MCF 10A (cell line): ENCODE data around the gene B4GALNT3. TPM values are rescaled to one million over a fixed set of nuclear protein-coding genes. Genes with fewer than 3 reads are reported as not detected.

Experiments used
- BruUV-seq: library from RNA; stranded (reverse); fragments of 400-500 nt; replicated peaks from 2 replicates; lab custom pipeline; 2021; lab: Mats Ljungman, UMichigan
- CTCF ChIA-PET: fragments of 300-600 bp; sonication (Branson Sonifier 250); formaldehyde crosslinking; extraction: SDS; loops from one replicate; lab custom pipeline; 2021; ENCODE audit warnings: antibody characterized with exemption, inconsistent platforms; lab: Yijun Ruan, JAX
- POLR2A ChIA-PET: fragments of 300-600, 350-650 bp; sonication (Branson Sonifier 250); formaldehyde crosslinking; extraction: SDS; loops from one replicate; lab custom pipeline; 2020; ENCODE audit warnings: antibody characterized with exemption, inconsistent platforms; lab: Yijun Ruan, JAX
- DNase-seq: peaks from one replicate; pipeline ENCODE4 v3.0.0-alpha.2; 2018; ENCODE audit not compliant: unreplicated experiment
- H3K27ac Mint-ChIP-seq: one replicate; pipeline ENCODE4 v1.8.0; 2022; ENCODE audit warnings: mild to moderate bottlenecking, low read depth, mixed read lengths; ENCODE audit not compliant: unreplicated experiment
- H3K27me3 Mint-ChIP-seq: one replicate; pipeline ENCODE4 v1.8.0; 2022; ENCODE audit warnings: mixed read lengths; ENCODE audit not compliant: insufficient read depth, unreplicated experiment
- H3K36me3 Mint-ChIP-seq: one replicate; pipeline ENCODE4 v1.8.0; 2022; ENCODE audit warnings: mild to moderate bottlenecking, moderate library complexity, mixed read lengths; ENCODE audit not compliant: insufficient read depth, unreplicated experiment
- H3K4me1 Mint-ChIP-seq: one replicate; pipeline ENCODE4 v1.8.0; 2022; ENCODE audit warnings: mixed read lengths; ENCODE audit not compliant: insufficient read depth, unreplicated experiment
- H3K4me3 Mint-ChIP-seq: one replicate; pipeline ENCODE4 v1.8.0; 2022; ENCODE audit warnings: mild to moderate bottlenecking, moderate library complexity, mixed read lengths; ENCODE audit not compliant: unreplicated experiment
- H3K9me3 Mint-ChIP-seq: one replicate; pipeline ENCODE4 v1.8.0; 2022; ENCODE audit warnings: mixed read lengths; ENCODE audit not compliant: unreplicated experiment
- CTCF ChIP-seq: fragments of 200-600 bp; IDR thresholded peaks from one replicate; pipeline ENCODE4 v1.8.0; 2022; ENCODE audit warnings: antibody characterized with exemption, mild to moderate bottlenecking; ENCODE audit not compliant: unreplicated experiment
- intact Hi-C: fragments of 100-400 bp; cut with micrococcal nuclease; formaldehyde crosslinking; loops from 2 replicates; pipeline ENCODE4 v1.14.1; 2022
- total RNA-seq: library from RNA; stranded (reverse); gene quantifications from 2 replicates; pipeline ENCODE4 v1.2.3, GENCODE V29; 2022

The B4GALNT3 gene
- total RNA-seq, 1 experiment from 2014 or later = 0.68 TPM

- BruUV-seq = no TSS peak
- Mint-ChIP-seq H3K27me3 (peaks cover 6% of the 10 kb centered on the region), H3K27ac (no peak overlapping the region), H3K36me3 (no peaks in the 10 kb centered on the region), H3K4me1 (no peaks in the 10 kb centered on the region), H3K4me3 (no peak overlapping the region), H3K9me3 (no peaks in the 10 kb centered on the region)
- intact Hi-C loops = no loop called here
- TF ChIP-seq CTCF = no peak
- CTCF ChIA-PET = interaction anchor here (0.8 kb wide), 1 partner anchor 18 kb away, joined by 3 read pairs; no protein-coding TSS in a partner anchor
- POLR2A ChIA-PET = interaction anchor here (15.3 kb wide), 1 partner anchor 187 kb away, joined by 336 read pairs; the partner anchor contains the start of gene WNK1
- no peak for DNase-seq
Measured at GRCh38 chr12:565161-565560, 105.4 kb downstream of the B4GALNT3 start.

- Mint-ChIP-seq H3K27me3 (peaks cover 2% of the 10 kb centered on the region), H3K27ac (no peak overlapping the region), H3K36me3 (no peaks in the 10 kb centered on the region), H3K4me3 (no peak overlapping the region), H3K9me3 (no peaks in the 10 kb centered on the region), H3K4me1 (no peaks in the 10 kb centered on the region)
- TF ChIP-seq CTCF = no peak
- BruUV-seq = no TSS peak
- no peak for DNase-seq
- POLR2A ChIA-PET = interaction anchor here (15.3 kb wide), 1 partner anchor 187 kb away, joined by 336 read pairs; the partner anchor contains the start of gene WNK1
- CTCF ChIA-PET = interaction anchor here (0.5 to 1.0 kb wide), 3 partner anchors 10 to 18 kb away, joined by 3 read pairs; no protein-coding TSS in a partner anchor
- intact Hi-C loops = no loop called here
Measured at GRCh38 chr12:565589-566105, 105.9 kb downstream of the B4GALNT3 start.

DNA sequence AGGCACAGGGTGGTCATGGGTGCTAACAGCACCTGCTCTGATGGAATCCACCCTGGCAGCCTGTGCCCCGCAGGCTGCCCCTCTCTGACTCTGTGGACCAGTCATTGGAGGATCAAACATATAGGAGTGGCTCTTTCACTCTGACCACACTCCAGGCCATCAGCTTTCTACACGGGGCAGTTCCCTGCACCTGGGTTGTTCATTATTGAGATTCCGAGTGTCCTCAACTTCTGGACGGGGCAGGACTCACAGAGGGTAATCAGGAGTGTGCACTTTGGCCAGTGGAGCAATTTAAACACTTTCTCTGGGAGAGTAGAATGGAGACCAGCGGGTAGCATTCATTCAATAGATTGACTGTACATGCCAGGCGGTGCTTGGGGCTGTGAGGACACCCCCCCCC lies 108.7 kb downstream of the B4GALNT3 start:
- H3K4me3 Mint-ChIP-seq = no peak overlapping the region
- H3K9me3 Mint-ChIP-seq = no peaks in the 10 kb centered on the region
- POLR2A ChIA-PET = interaction anchor here (4.3 to 15.3 kb wide), 2 partner anchors 184 to 381 kb away, joined by 33 to 336 read pairs; partner anchors contain the start of genes RAD52 and WNK1
- no peak for DNase-seq
- H3K36me3 Mint-ChIP-seq = peaks cover 7% of the 10 kb centered on the region
- no peak for TF ChIP-seq CTCF
- no TSS peak for BruUV-seq
- no peak overlapping the region for H3K27ac Mint-ChIP-seq
- intact Hi-C loops = no loop called here
- no peaks in the 10 kb centered on the region for H3K27me3 Mint-ChIP-seq
- CTCF ChIA-PET = interaction anchor here (0.7 to 6.2 kb wide), 9 partner anchors 145 to 383 kb away, joined by 3 to 90 read pairs (median 4); partner anchors contain the start of gene WNK1
- peaks cover 21% of the 10 kb centered on the region for H3K4me1 Mint-ChIP-seq

DNA sequence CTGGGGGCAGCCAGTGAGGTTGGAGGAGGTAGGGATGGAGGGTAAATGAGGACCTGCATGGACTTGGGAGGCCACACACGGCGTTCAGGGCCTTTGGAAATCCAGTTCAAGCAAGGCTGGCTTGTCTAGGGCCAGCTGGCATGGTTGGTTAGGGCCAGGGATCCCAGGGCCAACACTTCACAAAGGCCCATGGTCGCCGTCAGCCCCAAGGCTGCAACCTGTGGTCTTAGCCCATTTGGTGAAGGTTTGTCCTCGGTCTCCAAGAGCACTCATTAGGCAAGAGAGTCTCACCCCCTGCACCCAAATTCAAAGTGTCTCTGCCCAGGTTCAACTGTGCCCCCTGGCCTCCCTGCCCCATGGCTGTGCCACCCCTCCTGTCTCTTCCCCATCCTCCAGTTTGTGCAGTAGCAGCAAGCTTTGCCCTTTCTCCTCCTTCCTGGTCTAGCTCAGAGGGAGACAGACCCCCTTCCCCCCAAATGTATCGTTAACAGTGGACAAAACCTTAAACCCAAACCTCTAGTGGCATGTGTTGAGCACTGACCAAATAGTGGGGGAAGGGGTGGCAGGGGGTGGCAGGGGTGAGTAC lies 109.4 kb downstream of the B4GALNT3 start:
- Mint-ChIP-seq H3K27me3 (no peaks in the 10 kb centered on the region), H3K4me3 (no peak overlapping the region), H3K4me1 (peaks cover 21% of the 10 kb centered on the region), H3K36me3 (peaks cover 7% of the 10 kb centered on the region), H3K9me3 (no peaks in the 10 kb centered on the region), H3K27ac (no peak overlapping the region)
- no TSS peak for BruUV-seq
- TF ChIP-seq CTCF = no peak
- DNase-seq = no peak
- ChIA-PET POLR2A (interaction anchor here (0.9 to 15.3 kb wide), 9 partner anchors 178 to 380 kb away, joined by 3 to 336 read pairs (median 12); partner anchors contain the start of genes RAD52 and WNK1), CTCF (interaction anchor here (0.6 to 6.2 kb wide), 21 partner anchors 13 to 1024 kb away, joined by 3 to 90 read pairs (median 4); partner anchors contain the start of genes RAD52 and WNK1)
- intact Hi-C loops = no loop called here
